Epithelial cell of esophagus (primary cell): ENCODE results near the gene GLDC.

ENCODE experiments used
- DNase-seq: peaks from one replicate; pipeline ENCODE4 v3.0.0; 2010; ENCODE audit warnings: low read depth
- H3K4me3 ChIP-seq: 2 replicates; pipeline ENCODE4 v1.5.1; 2011; ENCODE audit warnings: mild to moderate bottlenecking, low read length, control low read depth
- CTCF ChIP-seq: IDR thresholded peaks from 2 replicates; pipeline ENCODE4 v1.5.1; 2011; ENCODE audit warnings: low read depth, mild to moderate bottlenecking, low read length, control low read depth, inconsistent platforms; ENCODE audit not compliant: insufficient read depth; ENCODE audit errors: missing control alignments

GLDC gene

GRCh38 chr9:6665628-6666027 lies 20.1 kb upstream of the GLDC start:
- TF ChIP-seq CTCF, result no peak
- no peak overlapping the region for H3K4me3 ChIP-seq
- DNase-seq, result peak; percentile 32

GRCh38 chr9:6664204-6664680 lies 18.7 kb upstream of the GLDC start:
- TF ChIP-seq CTCF, result no peak
- no peak overlapping the region for H3K4me3 ChIP-seq
- DNase-seq, result no peak

GRCh38 chr9:6660512-6660911 lies 15.0 kb upstream of the GLDC start:
- no peak overlapping the region for H3K4me3 ChIP-seq
- DNase-seq, result no peak
- no peak for TF ChIP-seq CTCF

GRCh38 chr9:6658628-6659353 lies 13.3 kb upstream of the GLDC start:
- no peak overlapping the region for H3K4me3 ChIP-seq
- DNase-seq, result no peak
- TF ChIP-seq CTCF, result no peak

- no peak for DNase-seq
- no peak for TF ChIP-seq CTCF
Measured at GRCh38 chr9:6656614-6657300, 11.2 kb upstream of the GLDC start.

GRCh38 chr9:6655036-6655435 lies 9.5 kb upstream of the GLDC start:
- no peak for DNase-seq
- no peak overlapping the region for H3K4me3 ChIP-seq
- TF ChIP-seq CTCF, result no peak

More at GRCh38 chr9:6656614-6657300, 11.2 kb upstream of the GLDC start:
- H3K4me3 ChIP-seq, result no peak overlapping the region
